ENCODE measurements around the gene NACC1. TPM values are rescaled to one million over a fixed set of nuclear protein-coding genes. Genes with fewer than 3 reads are reported as not detected.
A peak's percentile ranks its signal among the peaks of the same experiment; 100 is the strongest.
"Not testable (repeated sequence)": the region's sequence is repeated elsewhere in the genome, so short reads cannot be mapped to it uniquely, and the experiment has no call there.

Gene NACC1
- total RNA-seq, 1 donor from 2014 or later: 63.0 TPM

DNA sequence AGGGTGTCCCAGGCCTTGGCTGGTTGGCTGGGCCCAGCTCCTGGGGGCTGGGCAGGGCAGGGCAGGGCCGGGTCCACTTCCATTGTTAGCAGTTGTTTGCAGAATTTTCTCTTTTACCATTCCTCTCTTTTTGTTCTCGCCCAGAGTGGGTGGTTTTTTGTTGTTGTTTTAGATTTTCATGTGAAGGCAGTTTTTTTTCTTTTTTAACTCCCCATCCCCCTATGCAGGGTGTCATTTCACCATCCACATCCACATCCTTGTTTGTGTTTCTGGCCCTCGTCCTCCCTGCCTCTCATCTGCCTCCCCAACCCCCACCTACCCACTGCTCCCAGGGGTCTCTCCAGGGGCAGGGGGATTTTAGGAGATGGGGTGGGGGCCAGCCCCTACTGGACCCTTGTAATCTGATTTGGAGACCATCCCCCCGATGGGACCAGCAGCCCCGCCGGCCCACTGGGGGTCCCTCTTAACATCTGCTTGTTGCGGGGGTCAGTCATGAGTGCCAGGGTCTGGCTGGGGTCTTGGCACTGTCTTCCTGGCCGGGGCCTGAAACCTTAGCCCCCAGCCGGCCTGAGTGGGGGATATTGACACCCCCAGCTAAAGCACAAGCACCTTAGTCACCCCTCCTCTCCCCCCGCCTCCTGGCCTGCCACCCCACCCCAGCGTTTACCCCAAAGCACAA, 21.7 kb downstream of the NACC1 start:
- Mint-ChIP-seq H3K27me3 (ENCODE audit: low read depth) (no peaks in the 10 kb centered on the region), H3K27ac (peak overlapping the region; percentile 67), H3K4me1 (no peaks in the 10 kb centered on the region), H3K9me3 (no peaks in the 10 kb centered on the region), H3K4me3 (no peak overlapping the region), H3K36me3 (peaks cover 20% of the 10 kb centered on the region)
- no peak for DNase-seq (ENCODE audit: low spot score in 2 of 2, unreplicated experiment in 2 of 2)
- no peak for TF ChIP-seq CTCF (IDR thresholded peaks at IDR 0.05; ENCODE audit: unreplicated experiment)

DNA sequence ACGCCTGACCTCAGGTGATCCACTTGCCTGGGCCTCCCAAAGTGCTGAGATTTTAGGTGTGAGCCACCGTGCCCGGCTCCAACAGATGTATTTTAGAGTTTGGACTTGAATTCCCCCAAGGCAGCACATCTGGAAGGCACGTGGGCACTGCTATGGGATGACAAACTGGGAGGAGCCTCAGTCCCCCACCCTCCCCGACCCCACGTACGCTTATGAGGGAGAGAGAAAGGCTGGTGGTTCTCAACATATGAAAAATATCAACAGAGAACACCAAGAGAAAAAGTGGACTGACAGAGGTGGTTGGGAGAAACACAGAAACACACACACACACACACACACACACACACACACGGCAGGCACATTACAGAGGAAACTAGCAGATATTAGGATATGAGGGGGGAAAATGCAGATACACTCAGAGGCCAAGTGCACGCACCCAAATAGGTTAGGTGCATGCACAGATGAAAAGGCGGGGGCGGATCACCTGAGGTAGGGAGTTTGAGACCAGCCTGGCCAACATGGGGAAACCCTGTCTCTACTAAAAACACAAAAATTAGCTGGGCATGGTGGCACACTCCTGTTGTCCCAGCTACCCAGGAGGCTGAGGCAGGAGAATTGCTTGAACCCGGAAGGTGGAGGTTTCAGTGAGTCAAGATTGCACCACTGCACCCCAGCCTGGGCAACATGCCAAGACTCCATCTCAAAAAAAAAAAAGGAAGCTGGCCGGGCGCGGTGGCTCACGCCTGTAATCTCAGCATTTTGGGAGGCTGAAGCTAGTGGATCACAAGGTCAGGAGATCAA, 28.9 kb downstream of the NACC1 start:
- Mint-ChIP-seq H3K27me3 (ENCODE audit: low read depth) (no peaks in the 10 kb centered on the region), H3K4me1 (peaks cover 15% of the 10 kb centered on the region), H3K36me3 (peaks cover 6% of the 10 kb centered on the region), H3K4me3 (no peak overlapping the region), H3K27ac (no peak overlapping the region), H3K9me3 (no peaks in the 10 kb centered on the region)
- no peak for TF ChIP-seq CTCF (IDR thresholded peaks at IDR 0.05; ENCODE audit: unreplicated experiment)
- DNase-seq (ENCODE audit: low spot score in 2 of 2, unreplicated experiment in 2 of 2): no peak

DNA sequence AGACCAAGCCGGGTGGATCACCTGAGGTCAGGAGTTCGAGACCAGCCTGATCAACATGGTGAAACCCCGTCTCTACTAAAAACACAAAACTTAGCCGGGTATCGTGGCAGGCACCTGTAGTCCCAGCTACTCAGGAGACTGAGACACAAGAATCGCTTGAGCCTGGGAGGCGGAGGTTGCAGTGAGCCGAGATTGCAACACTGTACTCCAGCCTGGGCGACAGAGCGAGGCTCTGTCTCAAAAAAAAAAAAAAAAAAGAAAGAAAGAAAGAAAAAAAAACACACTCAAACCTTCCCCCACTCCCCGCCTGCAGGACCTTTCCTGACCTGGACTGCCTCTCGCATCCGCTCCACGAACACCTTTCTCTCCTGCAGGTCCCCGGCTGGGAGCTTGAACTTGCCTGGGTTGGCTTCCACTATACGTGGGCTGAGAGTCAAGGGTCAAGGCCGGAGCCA, 31.1 kb downstream of the NACC1 start:
- Mint-ChIP-seq H3K27ac (peak overlapping the region; percentile 19), H3K4me1 (peaks cover 18% of the 10 kb centered on the region), H3K4me3 (peak overlapping the region; percentile 100)
- not testable (repeated sequence) for H3K27me3 Mint-ChIP-seq (ENCODE audit: low read depth); H3K36me3 Mint-ChIP-seq; H3K9me3 Mint-ChIP-seq; DNase-seq (ENCODE audit: low spot score in 2 of 2, unreplicated experiment in 2 of 2)

DNA sequence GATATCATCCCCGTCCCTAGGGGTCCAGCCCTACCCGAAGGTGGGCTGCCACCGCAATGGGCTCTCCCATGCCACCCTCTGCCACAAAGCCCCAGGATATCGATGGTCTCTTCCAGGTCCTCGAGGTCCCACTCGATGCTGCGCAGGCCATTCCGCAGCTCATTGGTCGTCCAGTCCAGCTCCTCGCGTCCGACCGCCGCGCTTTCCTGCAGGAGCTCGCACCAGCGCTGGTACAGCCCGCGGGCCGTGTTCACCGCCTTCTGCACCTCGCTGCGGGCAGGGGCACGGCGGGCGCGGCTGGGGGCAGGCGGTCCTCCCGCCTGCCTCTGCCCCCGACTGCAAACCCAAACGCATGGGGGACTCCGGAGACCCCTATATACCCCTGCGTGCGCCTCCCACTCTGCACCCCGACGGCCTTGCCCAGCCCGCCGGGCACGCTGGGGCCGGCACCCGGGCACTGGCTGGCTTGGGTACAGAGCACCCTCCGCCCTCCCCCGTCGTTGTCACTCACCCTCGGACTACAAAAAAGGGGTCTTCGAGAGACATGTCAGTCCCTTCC, 31.6 kb downstream of the NACC1 start:
- Mint-ChIP-seq H3K27me3 (ENCODE audit: low read depth) (no peaks in the 10 kb centered on the region), H3K36me3 (peaks cover 6% of the 10 kb centered on the region), H3K27ac (peak overlapping the region; percentile 100), H3K4me3 (peak overlapping the region; percentile 100), H3K9me3 (no peaks in the 10 kb centered on the region), H3K4me1 (peaks cover 18% of the 10 kb centered on the region)
- DNase-seq (ENCODE audit: low spot score in 2 of 2, unreplicated experiment in 2 of 2): peak in 1 of 2 experiments; percentile 62
- no peak for TF ChIP-seq CTCF (IDR thresholded peaks at IDR 0.05; ENCODE audit: unreplicated experiment)

DNA sequence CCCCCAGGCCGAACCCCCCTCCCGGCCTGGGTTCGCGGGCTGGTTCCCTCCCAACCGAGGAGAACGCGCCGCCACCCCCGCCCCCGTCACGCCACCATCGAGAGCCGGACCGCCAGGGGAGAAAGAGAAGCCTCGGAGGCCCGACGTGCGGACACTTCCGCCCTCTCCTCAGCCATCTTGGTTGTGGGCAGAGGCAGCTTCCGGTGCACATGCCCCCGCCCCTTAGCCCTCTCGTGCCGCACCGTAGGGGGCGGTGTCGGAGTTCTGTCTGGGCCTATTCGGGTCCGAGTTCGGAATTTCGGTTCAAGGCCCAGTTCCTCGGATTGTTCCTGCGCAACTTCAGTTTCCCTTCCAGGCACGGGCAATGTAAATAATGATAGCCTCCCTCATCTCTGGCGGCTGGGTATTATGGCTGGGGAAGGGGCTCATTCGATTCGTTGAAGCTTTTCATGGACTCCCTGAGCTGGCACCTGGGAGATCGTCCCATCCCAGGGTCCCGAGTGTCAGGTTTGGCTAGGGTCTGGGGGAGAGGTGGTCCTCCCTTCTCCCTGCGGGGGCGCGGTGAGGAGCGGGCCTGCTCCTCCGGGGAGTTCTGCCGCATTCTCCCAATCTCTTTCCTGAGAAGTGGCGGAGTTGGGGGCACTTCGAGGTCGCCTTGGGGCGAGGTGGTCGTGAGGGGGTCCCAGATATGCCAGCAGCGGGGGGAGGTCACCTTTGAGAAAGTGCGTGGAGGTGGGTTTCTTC, 32.3 kb downstream of the NACC1 start, which contains the start of the genes IER2 and STX10:
Gene IER2 (plus strand): TSS at position 225 of the 744 bp plus-strand sequence. CDS start 2,776 bp downstream, outside the sequence.
Gene STX10 (minus strand): TSS at position 189 of the 744 bp plus-strand sequence. CDS start 202 bp downstream, outside the sequence.
- Mint-ChIP-seq H3K4me3 (peak within 1 kb of the TSS; percentile 100), H3K36me3 (peaks cover 6% of the 10 kb centered on the region), H3K27ac (peak within 1 kb of the TSS; percentile 100), H3K27me3 (ENCODE audit: low read depth) (no peaks in the 10 kb centered on the region), H3K9me3 (no peaks in the 10 kb centered on the region), H3K4me1 (peaks cover 18% of the 10 kb centered on the region)
- DNase-seq (ENCODE audit: low spot score in 2 of 2, unreplicated experiment in 2 of 2): peak; percentile 73 to 84
- no peak for TF ChIP-seq CTCF (IDR thresholded peaks at IDR 0.05; ENCODE audit: unreplicated experiment)
